OCI-LY7 (cell line): ENCODE data around the gene TJP3. TPM values are rescaled to one million over a fixed set of nuclear protein-coding genes. Genes with fewer than 3 reads are reported as not detected.

ENCODE experiments used
- BruUV-seq: library from RNA; stranded (reverse); fragments of 400-500 nt; replicated peaks from 2 replicates; lab custom pipeline; 2021; lab: Mats Ljungman, UMichigan
- CTCF ChIA-PET: fragments of 300-600 bp; sonication (Branson Sonifier 250); formaldehyde crosslinking; loops from one replicate; lab custom pipeline; 2022; ENCODE audit warnings: antibody characterized with exemption; ENCODE audit not compliant: unreplicated experiment; lab: Charles Lee
- POLR2A ChIA-PET: fragments of 300-600 bp; sonication (Branson Sonifier 250); formaldehyde crosslinking; loops from one replicate; lab custom pipeline; 2022; ENCODE audit warnings: antibody characterized with exemption; lab: Charles Lee
- DNase-seq: peaks from one replicate; pipeline ENCODE4 v3.0.0-alpha.2; 2015; ENCODE audit warnings: low spot score
- H2AFZ ChIP-seq: fragments of 200-600 bp; sonication (generic), shearing (Covaris generic); 2 replicates; pipeline ENCODE4 v1.6.1; 2014; ENCODE audit warnings: mild to moderate bottlenecking, antibody characterized with exemption, low read length, moderate library complexity
- H3K27ac ChIP-seq: fragments of 200-600 bp; sonication (generic); 2 replicates; pipeline ENCODE4 v1.5.1; 2014; ENCODE audit warnings: mixed run types, low read depth, mild to moderate bottlenecking, moderate library complexity, low read length, inconsistent platforms; ENCODE audit not compliant: poor library complexity, severe bottlenecking
- H3K36me3 ChIP-seq: fragments of 200-600 bp; sonication (generic); 2 replicates; pipeline ENCODE4 v1.6.1; 2014; ENCODE audit warnings: mild to moderate bottlenecking, antibody characterized with exemption, low read length, moderate library complexity, mixed read lengths; ENCODE audit not compliant: insufficient read depth
- H3K4me1 ChIP-seq: fragments of 200-600 bp; sonication (generic); 2 replicates; pipeline ENCODE4 v1.5.1; 2014; ENCODE audit warnings: mild to moderate bottlenecking, low read length; ENCODE audit not compliant: insufficient read depth, poor library complexity, severe bottlenecking
- H3K4me2 ChIP-seq: fragments of 200-600 bp; sonication (generic); 2 replicates; pipeline ENCODE4 v1.6.1; 2014; ENCODE audit warnings: mild to moderate bottlenecking, low read length
- H3K4me3 ChIP-seq: fragments of 200-600 bp; sonication (generic); 2 replicates; pipeline ENCODE4 v1.5.1; 2014; ENCODE audit warnings: mild to moderate bottlenecking, low read depth, low read length; ENCODE audit not compliant: poor library complexity, severe bottlenecking
- H3K79me2 ChIP-seq: fragments of 200-600 bp; sonication (generic); 2 replicates; pipeline ENCODE4 v1.6.1; 2016; ENCODE audit warnings: low read depth, mild to moderate bottlenecking, low read length, moderate library complexity, mixed read lengths; ENCODE audit not compliant: insufficient read depth
- H3K9me2 ChIP-seq: fragments of 200-600 bp; sonication (generic); 2 replicates; pipeline ENCODE4 v1.6.1; 2016; ENCODE audit warnings: mild to moderate bottlenecking, low read length, mixed read lengths; ENCODE audit not compliant: insufficient read depth
- H3K9me3 ChIP-seq: fragments of 200-600 bp; sonication (generic); 2 replicates; pipeline ENCODE4 v1.6.1; 2014; ENCODE audit warnings: mild to moderate bottlenecking, mixed run types, low read length, mixed read lengths
- H4K20me1 ChIP-seq: fragments of 200-600 bp; sonication (generic); 2 replicates; pipeline ENCODE4 v1.6.1; 2014; ENCODE audit warnings: mild to moderate bottlenecking, antibody characterized with exemption, low read length, moderate library complexity, mixed read lengths; ENCODE audit not compliant: insufficient read depth
- CTCF ChIP-seq: fragments of 200-600 bp; sonication (generic); conservative IDR thresholded peaks from 2 replicates; pipeline ENCODE4 v1.5.1; 2014; ENCODE audit warnings: mild to moderate bottlenecking, antibody characterized with exemption, low read length, moderate library complexity, mixed read lengths
- EZH2phosphoT487 ChIP-seq: fragments of 200-600 bp; sonication (generic); IDR thresholded peaks from 2 replicates; pipeline ENCODE4 v1.6.1; 2018; ENCODE audit warnings: low read depth, borderline replicate concordance, mild to moderate bottlenecking, mixed run types, antibody characterized with exemption, low read length, moderate library complexity, mixed read lengths
- intact Hi-C: fragments of 100-400 bp; cut with micrococcal nuclease; formaldehyde crosslinking; loops from one replicate; pipeline ENCODE4 v1.10.0; 2022; ENCODE audit not compliant: unreplicated experiment
- total RNA-seq, 2 experiments: library from RNA; depleted of rRNA in 1 of 2; stranded (reverse); fragments of >200 nt in 1 of 2; shearing (Covaris generic) in 1 of 2; gene quantifications; 2 replicates each; pipeline ENCODE4 v1.2.3, GENCODE V29; 2014 to 2022

Gene TJP3
- total RNA-seq, 2 experiments from 2014 or later, result 0.69 to 1.8 TPM

- 0 out of 2 replicates have a peak, but pooled peaks cover 7% of the 10 kb centered on the region for H3K9me3 ChIP-seq
- TF ChIP-seq CTCF, result no peak
- no peak for TF ChIP-seq EZH2phosphoT487
- no peak overlapping the region for H3K27ac ChIP-seq
- H2AFZ ChIP-seq, result no peak overlapping the region
- DNase-seq, result no peak
- no peaks in the 10 kb centered on the region for H3K9me2 ChIP-seq
- POLR2A ChIA-PET, result no interaction called here
- CTCF ChIA-PET, result no interaction called here
- H3K4me3 ChIP-seq, result no peak overlapping the region
- H3K79me2 ChIP-seq, result no peaks in the 10 kb centered on the region
- H3K4me1 ChIP-seq, result peaks cover 13% of the 10 kb centered on the region
- H4K20me1 ChIP-seq, result no peaks in the 10 kb centered on the region
- H3K36me3 ChIP-seq, result peaks cover 11% of the 10 kb centered on the region
- BruUV-seq, result no TSS peak
- intact Hi-C loops, result no loop called here
- H3K4me2 ChIP-seq, result no peak overlapping the region
Measured at GRCh38 chr19:3684817-3685410, 23.3 kb upstream of the TJP3 start.

- Histone ChIP-seq H3K4me3 (no peak overlapping the region), H3K36me3 (peaks cover 11% of the 10 kb centered on the region), H2AFZ (no peak overlapping the region), H3K27ac (no peak overlapping the region), H3K9me2 (no peaks in the 10 kb centered on the region), H3K4me2 (peak overlapping the region; percentile 5), H3K79me2 (no peaks in the 10 kb centered on the region), H4K20me1 (no peaks in the 10 kb centered on the region), H3K9me3 (0 out of 2 replicates have a peak, but pooled peaks cover 7% of the 10 kb centered on the region), H3K4me1 (peaks cover 13% of the 10 kb centered on the region)
- no peak for TF ChIP-seq CTCF
- no peak for TF ChIP-seq EZH2phosphoT487
- ChIA-PET POLR2A (no interaction called here), CTCF (no interaction called here)
- no TSS peak for BruUV-seq
- intact Hi-C loops, result no loop called here
- DNase-seq, result no peak
Measured at GRCh38 chr19:3687393-3687773, 20.8 kb upstream of the TJP3 start.
